Mesothelial cell of epicardium (in vitro differentiated cells): ENCODE results near the gene BTNL9. TPM values are rescaled to one million over a fixed set of nuclear protein-coding genes. Genes with fewer than 3 reads are reported as not detected.

Experiments used
- DNase-seq, 2 experiments: peaks; one replicate each; pipeline ENCODE4 v3.0.0; 2021; ENCODE audit warnings: low spot score in 2 of 2; ENCODE audit not compliant: unreplicated experiment in 2 of 2
- H3K27ac Mint-ChIP-seq: 2 replicates; pipeline ENCODE4 v1.8.0; 2021; ENCODE audit warnings: mixed read lengths
- H3K27me3 Mint-ChIP-seq: 2 replicates; pipeline ENCODE4 v1.8.0; 2021; ENCODE audit warnings: low read depth, mixed read lengths
- H3K36me3 Mint-ChIP-seq: 2 replicates; pipeline ENCODE4 v1.8.0; 2021; ENCODE audit warnings: mixed read lengths
- H3K4me1 Mint-ChIP-seq: 2 replicates; pipeline ENCODE4 v1.8.0; 2021; ENCODE audit warnings: mixed read lengths
- H3K4me3 Mint-ChIP-seq: 2 replicates; pipeline ENCODE4 v1.8.0; 2021; ENCODE audit warnings: mild to moderate bottlenecking, moderate library complexity, mixed read lengths
- H3K9me3 Mint-ChIP-seq: 2 replicates; pipeline ENCODE4 v1.8.0; 2021; ENCODE audit warnings: mixed read lengths
- CTCF ChIP-seq: fragments of 200-600 bp; sonication (generic); IDR thresholded peaks from one replicate; pipeline ENCODE4 v1.5.0; 2021; ENCODE audit warnings: antibody characterized with exemption; ENCODE audit not compliant: unreplicated experiment
- total RNA-seq: library from RNA; stranded (reverse); gene quantifications from 3 replicates; pipeline ENCODE4 v1.2.1, GENCODE V29; 2021

BTNL9 gene
- total RNA-seq, 1 donor from 2014 or later = 0.18 TPM

- Mint-ChIP-seq H3K4me3 (no peak overlapping the region), H3K36me3 (no peaks in the 10 kb centered on the region), H3K9me3 (no peaks in the 10 kb centered on the region), H3K27me3 (peaks cover 94% of the 10 kb centered on the region), H3K4me1 (peaks cover 17% of the 10 kb centered on the region), H3K27ac (no peak overlapping the region)
- TF ChIP-seq CTCF = no peak
- DNase-seq = no peak
Measured at GRCh38 chr5:181056431-181056830, 16.4 kb downstream of the BTNL9 start.

- Mint-ChIP-seq H3K27ac (no peak overlapping the region), H3K9me3 (no peaks in the 10 kb centered on the region), H3K36me3 (no peaks in the 10 kb centered on the region), H3K27me3 (peaks cover 98% of the 10 kb centered on the region), H3K4me1 (peaks cover 11% of the 10 kb centered on the region), H3K4me3 (no peak overlapping the region)
- no peak for TF ChIP-seq CTCF
- no peak for DNase-seq
Measured at GRCh38 chr5:181058321-181058720, 18.3 kb downstream of the BTNL9 start.

GRCh38 chr5:181058786-181059296 lies 18.8 kb downstream of the BTNL9 start:
- TF ChIP-seq CTCF = no peak
- H3K27me3 Mint-ChIP-seq = peaks cover 98% of the 10 kb centered on the region
- no peaks in the 10 kb centered on the region for H3K36me3 Mint-ChIP-seq
- no peak overlapping the region for H3K4me3 Mint-ChIP-seq
- no peaks in the 10 kb centered on the region for H3K9me3 Mint-ChIP-seq
- no peak overlapping the region for H3K27ac Mint-ChIP-seq
- DNase-seq = no peak
- peaks cover 6% of the 10 kb centered on the region for H3K4me1 Mint-ChIP-seq

- Mint-ChIP-seq H3K4me1 (no peaks in the 10 kb centered on the region), H3K27ac (no peak overlapping the region), H3K9me3 (no peaks in the 10 kb centered on the region), H3K27me3 (peaks cover 96% of the 10 kb centered on the region), H3K4me3 (no peak overlapping the region), H3K36me3 (no peaks in the 10 kb centered on the region)
- no peak for DNase-seq
- no peak for TF ChIP-seq CTCF
Measured at GRCh38 chr5:181059297-181060230, 19.5 kb downstream of the BTNL9 start.

GRCh38 chr5:181060231-181060590 lies 20.1 kb downstream of the BTNL9 start:
- no peak for DNase-seq
- H3K4me3 Mint-ChIP-seq = no peak overlapping the region
- H3K36me3 Mint-ChIP-seq = no peaks in the 10 kb centered on the region
- no peaks in the 10 kb centered on the region for H3K4me1 Mint-ChIP-seq
- TF ChIP-seq CTCF = no peak
- H3K27ac Mint-ChIP-seq = no peak overlapping the region
- peaks cover 96% of the 10 kb centered on the region for H3K27me3 Mint-ChIP-seq
- H3K9me3 Mint-ChIP-seq = no peaks in the 10 kb centered on the region
